Activated CD4-positive, alpha-beta T cell treated with anti-CD3 and anti-CD28 coated beads, Interleukin-2, amount 10 ng/mL, durations not matched to agents 24 days and 14 days (primary cell): ENCODE measurements around the gene TOMM7. TPM values are rescaled to one million over a fixed set of nuclear protein-coding genes. Genes with fewer than 3 reads are reported as not detected.

ENCODE experiments used
- DNase-seq: peaks from one replicate; pipeline ENCODE4 v3.0.0; 2022
- H3K27ac Mint-ChIP-seq: one replicate; pipeline ENCODE4 v1.8.0; 2022; ENCODE audit warnings: mild to moderate bottlenecking, mixed read lengths
- H3K27me3 Mint-ChIP-seq: one replicate; pipeline ENCODE4 v1.8.0; 2022; ENCODE audit warnings: mixed read lengths
- H3K36me3 Mint-ChIP-seq: one replicate; pipeline ENCODE4 v1.8.0; 2022; ENCODE audit warnings: low read depth, mild to moderate bottlenecking, mixed read lengths
- H3K4me1 Mint-ChIP-seq: one replicate; pipeline ENCODE4 v1.8.0; 2021; ENCODE audit warnings: mixed read lengths
- H3K4me3 Mint-ChIP-seq: one replicate; pipeline ENCODE4 v1.8.0; 2022; ENCODE audit warnings: mild to moderate bottlenecking, moderate library complexity, mixed read lengths
- H3K9me3 Mint-ChIP-seq: one replicate; pipeline ENCODE4 v1.8.0; 2021; ENCODE audit warnings: mixed read lengths
- intact Hi-C: fragments of 100-400 bp; cut with micrococcal nuclease; formaldehyde crosslinking; loops from one replicate; pipeline ENCODE4 v1.15.1; 2023
- total RNA-seq: library from RNA; stranded (reverse); gene quantifications from 2 replicates; pipeline ENCODE4 v1.2.3, GENCODE V29; 2022

TOMM7 gene
- total RNA-seq, 1 donor from 2014 or later, result 201 TPM

DNA sequence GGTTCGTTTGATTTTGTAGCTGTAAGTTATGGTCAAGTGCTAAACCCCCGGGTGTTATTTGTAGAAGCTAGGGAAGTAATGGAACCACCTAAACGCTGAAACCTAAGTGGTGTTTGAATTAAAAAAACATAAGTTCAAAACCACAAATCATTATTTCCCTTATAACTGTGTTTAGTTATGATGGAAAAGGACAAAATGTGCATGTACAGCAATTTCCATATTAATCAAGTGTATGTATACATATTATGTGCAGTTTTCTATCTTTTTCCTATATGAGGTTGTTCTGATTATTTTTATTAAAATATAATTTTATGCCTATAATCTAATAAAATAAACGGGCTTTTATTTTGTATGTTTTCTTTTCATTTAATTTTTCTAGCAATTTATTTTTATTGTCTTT, 49.8 kb downstream of the TOMM7 start:
- peaks cover 43% of the 10 kb centered on the region for H3K27me3 Mint-ChIP-seq
- H3K4me1 Mint-ChIP-seq, result no peaks in the 10 kb centered on the region
- intact Hi-C loops, result no loop called here
- no peaks in the 10 kb centered on the region for H3K36me3 Mint-ChIP-seq
- H3K9me3 Mint-ChIP-seq, result no peaks in the 10 kb centered on the region
- no peak for DNase-seq
- no peak overlapping the region for H3K27ac Mint-ChIP-seq
- no peak overlapping the region for H3K4me3 Mint-ChIP-seq

DNA sequence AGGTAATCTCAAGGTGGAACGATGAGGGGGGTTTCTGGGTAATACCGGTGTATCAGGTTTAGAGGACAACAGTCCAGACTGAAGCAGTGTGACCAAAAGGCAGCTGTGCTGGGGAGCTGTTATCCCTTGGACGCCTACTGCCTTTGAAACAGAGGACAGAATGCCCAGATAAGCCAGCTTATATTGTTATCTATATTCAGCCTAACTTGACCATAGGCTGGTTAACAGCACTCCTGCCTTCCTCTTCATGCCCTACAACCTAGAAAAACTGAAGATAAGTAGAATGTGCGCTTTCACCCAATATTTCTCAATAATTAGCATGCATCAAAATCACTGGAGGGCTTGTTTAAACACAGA, 50.8 kb downstream of the TOMM7 start:
- Mint-ChIP-seq H3K9me3 (no peaks in the 10 kb centered on the region), H3K36me3 (no peaks in the 10 kb centered on the region), H3K4me3 (no peak overlapping the region), H3K4me1 (no peaks in the 10 kb centered on the region), H3K27ac (no peak overlapping the region), H3K27me3 (peaks cover 45% of the 10 kb centered on the region)
- intact Hi-C loops, result no loop called here
- DNase-seq, result no peak

DNA sequence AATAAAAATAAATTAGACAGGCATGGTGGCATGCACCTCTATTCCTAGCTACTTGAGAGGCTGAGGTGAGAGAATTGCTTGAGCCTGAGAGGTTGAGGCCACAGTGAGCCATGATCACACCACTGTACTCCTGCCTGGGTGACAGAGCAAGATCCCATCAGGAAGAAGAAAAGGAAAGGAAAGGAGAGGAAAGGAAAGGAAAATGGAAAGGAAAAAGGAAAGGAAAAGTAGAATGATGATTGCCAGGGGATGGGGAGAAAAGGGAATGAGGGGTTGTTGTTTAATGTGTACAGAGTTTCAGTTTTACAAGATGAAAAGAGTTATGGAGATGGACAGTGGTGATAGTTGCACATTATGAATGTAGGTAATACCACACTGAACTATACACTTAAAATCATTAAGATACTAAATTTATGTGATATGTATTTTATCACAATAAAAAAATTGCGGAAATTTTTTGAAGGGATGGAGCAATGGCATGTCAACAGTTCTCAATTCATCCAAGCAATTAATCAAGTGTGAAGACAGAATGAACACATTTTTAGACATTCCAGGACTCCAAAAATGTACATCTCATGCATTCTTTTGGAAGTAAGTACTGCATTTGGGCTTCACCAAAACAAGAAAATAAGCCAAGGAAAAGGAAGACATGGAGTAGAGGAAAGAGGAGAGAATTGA, 51.3 kb downstream of the TOMM7 start:
- H3K4me1 Mint-ChIP-seq, result no peaks in the 10 kb centered on the region
- intact Hi-C loops, result no loop called here
- no peaks in the 10 kb centered on the region for H3K36me3 Mint-ChIP-seq
- H3K27ac Mint-ChIP-seq, result no peak overlapping the region
- no peak for DNase-seq
- no peak overlapping the region for H3K4me3 Mint-ChIP-seq
- H3K9me3 Mint-ChIP-seq, result no peaks in the 10 kb centered on the region
- peaks cover 45% of the 10 kb centered on the region for H3K27me3 Mint-ChIP-seq

DNA sequence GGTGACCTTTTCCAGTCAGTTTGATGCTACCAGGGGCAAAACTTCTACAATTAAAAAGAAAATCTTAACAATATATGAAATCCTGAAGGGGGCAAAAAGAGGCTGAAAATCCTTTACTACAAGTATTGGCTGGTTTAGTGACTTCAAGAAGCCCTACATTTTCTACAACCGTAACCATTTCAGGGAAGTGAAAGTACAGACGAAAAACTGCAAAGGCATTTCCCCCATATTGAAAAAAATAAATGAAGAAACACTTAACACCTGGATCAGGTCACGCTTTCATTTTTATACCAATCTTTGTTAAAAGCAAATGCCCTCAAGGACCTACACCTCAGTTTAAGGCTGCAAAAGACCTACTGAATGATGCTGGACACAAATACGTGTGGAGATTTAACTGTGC, 57.0 kb downstream of the TOMM7 start:
- no peak for DNase-seq
- Mint-ChIP-seq H3K4me1 (no peaks in the 10 kb centered on the region), H3K36me3 (no peaks in the 10 kb centered on the region), H3K4me3 (no peak overlapping the region), H3K27ac (no peak overlapping the region), H3K27me3 (peaks cover 56% of the 10 kb centered on the region), H3K9me3 (no peaks in the 10 kb centered on the region)
- intact Hi-C loops, result no loop called here

Other genes starting within 250 kb of the TOMM7 start
- gene IL6, start 95.6 kb downstream of the TOMM7 start, total RNA-seq, result 0.35 and 0.64 TPM in 2 replicates
- 33.7 and 41.5 TPM in 2 replicates for gene HYCC1, start 191.3 kb upstream of the TOMM7 start, total RNA-seq